Activated T-cell treated with anti-CD3 and anti-CD28 coated beads, Interleukin-2, amount 50 U/mL, for 72 hours (primary cell): Measurements from ENCODE around the gene DACT2. TPM values are rescaled to one million over a fixed set of nuclear protein-coding genes. Genes with fewer than 3 reads are reported as not detected.
A peak's percentile ranks its signal among the peaks of the same experiment; 100 is the strongest.

Experiments
- ATAC-seq, 2 donors: fragments of 150-1000 bp; cut with Tn5 transposase; replicated peaks in 1 of 2; 2 replicates each; pipeline ENCODE4 v1.10.0; 2021; ENCODE audit warnings: moderate library complexity in 2 of 2, mild to moderate bottlenecking in 1 of 2
- DNase-seq, 2 donors: peaks; one replicate each; pipeline ENCODE4 v3.0.0; 2021 to 2022; ENCODE audit warnings: mixed read lengths in 1 of 2
- H3K27ac Mint-ChIP-seq: one replicate; pipeline ENCODE4 v1.8.0; 2022; ENCODE audit warnings: mild to moderate bottlenecking, moderate library complexity, mixed read lengths
- H3K27me3 Mint-ChIP-seq: one replicate; pipeline ENCODE4 v1.8.0; 2022; ENCODE audit warnings: low read depth, mixed read lengths
- H3K36me3 Mint-ChIP-seq, 2 donors: one replicate each; pipeline ENCODE4 v1.8.0; 2022; ENCODE audit warnings: mixed read lengths in 2 of 2, mild to moderate bottlenecking in 1 of 2; ENCODE audit not compliant: insufficient read depth in 2 of 2
- H3K4me1 Mint-ChIP-seq: one replicate; pipeline ENCODE4 v1.8.0; 2022; ENCODE audit warnings: low read depth, mixed read lengths
- H3K4me3 Mint-ChIP-seq, 2 donors: one replicate each; pipeline ENCODE4 v1.8.0; 2022; ENCODE audit warnings: mild to moderate bottlenecking in 2 of 2, mixed read lengths in 2 of 2, moderate library complexity in 2 of 2
- H3K9me3 Mint-ChIP-seq, 2 donors: one replicate each; pipeline ENCODE4 v1.8.0; 2022; ENCODE audit warnings: mixed read lengths in 2 of 2
- total RNA-seq, 2 donors: library from RNA; stranded (reverse); gene quantifications; one replicate each; pipeline ENCODE4 v1.2.3, GENCODE V29; 2022

The DACT2 gene
- total RNA-seq, result 1 to 10 TPM in 1 of 2 donors, under 1 TPM in 1; 0.14 to 1.3 TPM

- peaks cover 0 to 4% of the 10 kb centered on the region in 2 donors for H3K36me3 Mint-ChIP-seq
- no peak within 1 kb of the TSS for H3K27ac Mint-ChIP-seq
- DNase-seq, result no peak
- no peaks in the 10 kb centered on the region for H3K4me1 Mint-ChIP-seq
- ATAC-seq, result peak in 1 of 2 donors; percentile 23
- no peaks in the 10 kb centered on the region for H3K9me3 Mint-ChIP-seq
- peaks cover 37% of the 10 kb centered on the region for H3K27me3 Mint-ChIP-seq
- no peak within 1 kb of the TSS for H3K4me3 Mint-ChIP-seq
Observed at GRCh38 chr6:168319279-168320111, at the start of gene DACT2. TSS of gene DACT2 (minus strand) at chr6:168319777. CDS start at chr6:168319633, 144 bp downstream.

GRCh38 chr6:168368936-168369335 is 49.4 kb upstream of the DACT2 start:
- ATAC-seq (no peak), DNase-seq (no peak)
- Mint-ChIP-seq H3K4me3 (no peak overlapping the region), H3K36me3 (no peaks in the 10 kb centered on the region), H3K9me3 (no peaks in the 10 kb centered on the region), H3K27me3 (peaks cover 7% of the 10 kb centered on the region), H3K4me1 (no peaks in the 10 kb centered on the region), H3K27ac (no peak overlapping the region)

GRCh38 chr6:168368066-168368820 is 48.7 kb upstream of the DACT2 start:
- no peaks in the 10 kb centered on the region for H3K9me3 Mint-ChIP-seq
- DNase-seq (no peak), ATAC-seq (no peak)
- peaks cover 7% of the 10 kb centered on the region for H3K27me3 Mint-ChIP-seq
- no peak overlapping the region for H3K27ac Mint-ChIP-seq
- no peaks in the 10 kb centered on the region for H3K4me1 Mint-ChIP-seq
- no peaks in the 10 kb centered on the region for H3K36me3 Mint-ChIP-seq
- H3K4me3 Mint-ChIP-seq, result no peak overlapping the region

GRCh38 chr6:168367285-168367751 is 47.7 kb upstream of the DACT2 start:
- H3K27me3 Mint-ChIP-seq, result peaks cover 7% of the 10 kb centered on the region
- H3K4me3 Mint-ChIP-seq, result no peak overlapping the region
- DNase-seq, result no peak
- H3K36me3 Mint-ChIP-seq, result peaks cover 0 to 2% of the 10 kb centered on the region in 2 donors
- H3K4me1 Mint-ChIP-seq, result no peaks in the 10 kb centered on the region
- H3K9me3 Mint-ChIP-seq, result no peaks in the 10 kb centered on the region
- ATAC-seq, result no peak
- H3K27ac Mint-ChIP-seq, result no peak overlapping the region

GRCh38 chr6:168366473-168366872 is 46.9 kb upstream of the DACT2 start:
- ATAC-seq (no peak), DNase-seq (no peak)
- H3K27me3 Mint-ChIP-seq, result peaks cover 7% of the 10 kb centered on the region
- peaks cover 0 to 2% of the 10 kb centered on the region in 2 donors for H3K9me3 Mint-ChIP-seq
- no peak overlapping the region for H3K27ac Mint-ChIP-seq
- no peaks in the 10 kb centered on the region for H3K4me1 Mint-ChIP-seq
- no peak overlapping the region for H3K4me3 Mint-ChIP-seq
- peaks cover 0 to 2% of the 10 kb centered on the region in 2 donors for H3K36me3 Mint-ChIP-seq

- Mint-ChIP-seq H3K9me3 (peaks cover 0 to 6% of the 10 kb centered on the region in 2 donors), H3K4me1 (no peaks in the 10 kb centered on the region), H3K27ac (no peak overlapping the region), H3K36me3 (peaks cover 0 to 2% of the 10 kb centered on the region in 2 donors), H3K27me3 (peaks cover 7% of the 10 kb centered on the region), H3K4me3 (no peak overlapping the region)
- no peak for DNase-seq
- ATAC-seq, result no peak
Observed at GRCh38 chr6:168365422-168366165, 46.0 kb upstream of the DACT2 start.

GRCh38 chr6:168364793-168365421 is 45.3 kb upstream of the DACT2 start:
- ATAC-seq, result no peak
- Mint-ChIP-seq H3K9me3 (peaks cover 0 to 8% of the 10 kb centered on the region in 2 donors), H3K4me1 (no peaks in the 10 kb centered on the region), H3K36me3 (peaks cover 0 to 2% of the 10 kb centered on the region in 2 donors), H3K4me3 (no peak overlapping the region), H3K27ac (no peak overlapping the region), H3K27me3 (peaks cover 8% of the 10 kb centered on the region)
- DNase-seq, result no peak

- no peak for ATAC-seq
- no peak for DNase-seq
Observed at GRCh38 chr6:168363811-168364792, 44.5 kb upstream of the DACT2 start.

GRCh38 chr6:168363302-168363701 is 43.7 kb upstream of the DACT2 start:
- DNase-seq (no peak), ATAC-seq (no peak)
- H3K4me3 Mint-ChIP-seq, result no peak overlapping the region
- peaks cover 0 to 9% of the 10 kb centered on the region in 2 donors for H3K9me3 Mint-ChIP-seq
- no peaks in the 10 kb centered on the region for H3K4me1 Mint-ChIP-seq
- peaks cover 14% of the 10 kb centered on the region for H3K27me3 Mint-ChIP-seq
- peaks cover 0 to 2% of the 10 kb centered on the region in 2 donors for H3K36me3 Mint-ChIP-seq
- no peak overlapping the region for H3K27ac Mint-ChIP-seq

More at GRCh38 chr6:168363811-168364792, 44.5 kb upstream of the DACT2 start:
- peaks cover 14% of the 10 kb centered on the region for H3K27me3 Mint-ChIP-seq
- H3K4me1 Mint-ChIP-seq, result no peaks in the 10 kb centered on the region
- H3K4me3 Mint-ChIP-seq, result no peak overlapping the region
- H3K9me3 Mint-ChIP-seq, result peaks cover 0 to 9% of the 10 kb centered on the region in 2 donors
- no peak overlapping the region for H3K27ac Mint-ChIP-seq
- H3K36me3 Mint-ChIP-seq, result peaks cover 0 to 2% of the 10 kb centered on the region in 2 donors

GRCh38 chr6:168362276-168362990 is 42.9 kb upstream of the DACT2 start:
- peaks cover 9% of the 10 kb centered on the region for H3K27me3 Mint-ChIP-seq
- peaks cover 0 to 9% of the 10 kb centered on the region in 2 donors for H3K9me3 Mint-ChIP-seq
- ATAC-seq (no peak), DNase-seq (no peak)
- H3K27ac Mint-ChIP-seq, result no peak overlapping the region
- H3K4me1 Mint-ChIP-seq, result no peaks in the 10 kb centered on the region
- H3K36me3 Mint-ChIP-seq, result peaks cover 0 to 2% of the 10 kb centered on the region in 2 donors
- no peak overlapping the region for H3K4me3 Mint-ChIP-seq

- H3K27ac Mint-ChIP-seq, result no peak overlapping the region
- ATAC-seq, result no peak
- H3K27me3 Mint-ChIP-seq, result peaks cover 8% of the 10 kb centered on the region
- peaks cover 0 to 9% of the 10 kb centered on the region in 2 donors for H3K9me3 Mint-ChIP-seq
- no peaks in the 10 kb centered on the region for H3K4me1 Mint-ChIP-seq
- H3K36me3 Mint-ChIP-seq, result peaks cover 0 to 2% of the 10 kb centered on the region in 2 donors
- DNase-seq, result no peak
- H3K4me3 Mint-ChIP-seq, result no peak overlapping the region
Observed at GRCh38 chr6:168361766-168362165, 42.2 kb upstream of the DACT2 start.
